Mucosa of descending colon (tissue), 3 donors: ENCODE results near the gene KMT5B. TPM values are rescaled to one million over a fixed set of nuclear protein-coding genes. Genes with fewer than 3 reads are reported as not detected.
A peak's percentile ranks its signal among the peaks of the same experiment; 100 is the strongest.

Source experiments
- ATAC-seq: fragments of 200-7000 bp; cut with Tn5 transposase; one replicate; pipeline ENCODE4 v1.9.1; 2020; ENCODE audit warnings: mild to moderate bottlenecking, moderate library complexity
- DNase-seq, 3 donors: peaks; one replicate each; pipeline ENCODE4 v3.0.0-alpha.2; 2020
- H3K36me3 ChIP-seq: fragments of 200-600 bp; one replicate; pipeline ENCODE4 v1.8.0; 2021; ENCODE audit warnings: low read depth, mild to moderate bottlenecking
- H3K4me1 ChIP-seq: fragments of 200-600 bp; one replicate; pipeline ENCODE4 v1.8.0; 2021; ENCODE audit warnings: low read depth, mild to moderate bottlenecking
- H3K4me3 ChIP-seq: fragments of 200-600 bp; one replicate; pipeline ENCODE4 v1.8.0; 2021; ENCODE audit warnings: mild to moderate bottlenecking
- H3K9me3 ChIP-seq: fragments of 200-600 bp; one replicate; pipeline ENCODE4 v1.8.0; 2021; ENCODE audit warnings: mild to moderate bottlenecking
- CTCF ChIP-seq: fragments of 200-600 bp; IDR thresholded peaks from one replicate; pipeline ENCODE4 v1.8.0; 2022; ENCODE audit warnings: antibody characterized with exemption, mild to moderate bottlenecking
- intact Hi-C, 2 donors: fragments of 100-400 bp; cut with DNase I in 1 of 2; cut with micrococcal nuclease in 1 of 2; formaldehyde crosslinking; loops; one replicate each; pipeline versions ENCODE4 v1.11.0 to v1.11.1; 2022; cut with DNase I, micrococcal nuclease
- total RNA-seq, 3 donors: library from RNA; stranded (reverse); fragmentation: NEBNext Ultra II Directional in 2 of 3; extraction: Animal tissue kit (Norgen Biotek cat#: 25700) in 2 of 3; gene quantifications; one replicate each; pipeline versions ENCODE4 v1.2.1 to v1.2.4, GENCODE V29; 2021 to 2023
- donor health status: DM: no; HTN: no; CAD: no; lungs with moderate emphysema.
- donor health status: DM: no; HTN: no; CAD: no.
- donor health status: DM: no; HTN: yes; CAD: no.

The KMT5B gene
- total RNA-seq, 3 donors from 2014 or later = 56.4 to 71.3 (median 65.1) TPM

- no peaks in the 10 kb centered on the region for H3K9me3 ChIP-seq
- no peaks in the 10 kb centered on the region for H3K36me3 ChIP-seq
- no peak overlapping the region for H3K4me3 ChIP-seq
- intact Hi-C loops = no loop called here
- ATAC-seq (no peak), DNase-seq (no peak)
- peaks cover 39% of the 10 kb centered on the region for H3K4me1 ChIP-seq
- TF ChIP-seq CTCF = no peak
These were observed 13.7 kb downstream of the KMT5B start for GRCh38 chr11:68199295-68199987.

DNA sequence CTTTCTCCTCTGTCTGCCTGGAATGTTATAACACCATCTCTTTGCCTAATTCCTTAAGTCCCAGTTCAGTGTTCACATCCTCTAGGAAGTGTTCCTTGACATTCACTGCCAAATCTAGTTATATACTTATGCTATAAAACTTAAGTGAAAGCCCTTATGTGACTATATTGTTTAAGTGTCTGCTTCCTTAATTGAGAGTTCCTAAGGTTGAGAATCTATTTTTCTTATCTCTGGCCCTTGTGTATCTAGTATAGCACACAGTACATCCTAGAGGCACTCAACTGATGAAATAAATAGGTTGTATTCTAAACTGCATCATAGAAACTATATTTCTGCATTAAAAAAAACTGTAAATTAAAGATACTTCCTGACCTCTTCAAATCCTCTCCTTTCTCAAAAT is 16.9 kb downstream of the KMT5B start:
- intact Hi-C loops = no loop called here
- ATAC-seq (peak; percentile 79), DNase-seq (no peak)
- no peak overlapping the region for H3K4me3 ChIP-seq
- no peaks in the 10 kb centered on the region for H3K9me3 ChIP-seq
- H3K36me3 ChIP-seq = no peaks in the 10 kb centered on the region
- TF ChIP-seq CTCF = no peak
- H3K4me1 ChIP-seq = peaks cover 35% of the 10 kb centered on the region

GRCh38 chr11:68194675-68195294 is 18.3 kb downstream of the KMT5B start:
- DNase-seq (no peak), ATAC-seq (no peak)
- H3K4me1 ChIP-seq = peaks cover 24% of the 10 kb centered on the region
- H3K4me3 ChIP-seq = no peak overlapping the region
- no peaks in the 10 kb centered on the region for H3K36me3 ChIP-seq
- intact Hi-C loops = no loop called here
- H3K9me3 ChIP-seq = no peaks in the 10 kb centered on the region
- no peak for TF ChIP-seq CTCF

DNA sequence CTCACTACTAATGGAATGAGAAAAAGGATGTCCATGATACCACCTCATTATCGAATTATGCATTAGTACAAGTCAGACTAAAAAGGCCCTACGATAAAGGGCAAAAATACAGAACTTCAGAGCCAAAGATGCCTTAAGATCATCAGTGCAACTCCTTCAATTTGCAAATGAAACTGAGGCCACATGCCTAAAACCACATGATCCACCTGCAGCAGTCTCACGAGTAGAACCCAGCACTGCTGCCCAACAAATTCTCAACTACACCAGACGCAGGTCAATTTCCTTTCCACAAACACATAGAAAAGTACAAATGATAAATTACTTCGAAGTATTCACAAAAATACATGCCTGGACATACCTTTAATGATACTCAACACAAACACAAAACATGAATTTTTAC is 20.1 kb downstream of the KMT5B start:
- no peak for TF ChIP-seq CTCF
- intact Hi-C loops = no loop called here
- peaks cover 19% of the 10 kb centered on the region for H3K4me1 ChIP-seq
- ATAC-seq (no peak), DNase-seq (no peak)
- no peak overlapping the region for H3K4me3 ChIP-seq
- no peaks in the 10 kb centered on the region for H3K9me3 ChIP-seq
- H3K36me3 ChIP-seq = no peaks in the 10 kb centered on the region

DNA sequence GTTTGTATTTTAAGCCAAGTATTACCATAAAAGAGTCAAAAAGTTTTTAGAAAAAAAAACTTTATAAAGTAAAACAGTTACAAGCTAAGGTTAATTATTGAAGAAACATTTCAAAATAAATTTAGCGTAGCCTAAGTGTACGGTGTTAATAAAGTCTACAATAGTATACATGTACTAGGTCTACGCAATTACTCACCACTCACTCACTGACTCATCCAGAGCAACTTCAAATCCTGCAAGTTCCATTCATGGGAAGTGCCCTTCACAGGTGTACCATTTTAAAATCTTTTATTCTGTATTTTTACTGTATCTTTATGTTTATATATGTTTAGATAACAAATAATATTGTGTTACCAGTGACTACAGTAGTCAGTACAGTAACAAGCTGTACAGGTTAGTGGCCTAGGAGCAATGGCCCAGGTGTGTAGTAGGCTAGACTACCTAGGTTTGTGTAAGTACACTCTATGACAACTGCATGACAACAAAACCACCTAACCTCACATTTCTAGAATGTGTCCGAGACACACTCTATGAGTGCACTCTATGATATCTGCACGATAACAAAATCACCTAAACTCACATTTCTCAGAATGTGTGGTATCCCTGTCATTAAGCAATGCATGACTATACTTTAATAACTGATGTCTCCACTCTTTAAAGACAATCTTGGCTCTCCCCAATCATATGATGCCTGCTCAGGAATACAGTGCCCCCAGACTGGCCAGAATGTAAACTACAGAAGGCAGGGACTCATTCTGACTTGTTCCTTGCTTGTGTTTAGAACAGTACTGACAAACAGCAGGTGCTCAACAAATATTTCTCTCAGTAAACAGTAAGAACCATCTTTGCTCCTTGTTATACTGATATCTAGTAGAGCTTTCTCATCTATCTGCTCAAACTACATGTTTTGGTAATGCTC is 21.2 kb downstream of the KMT5B start:
- intact Hi-C loops = no loop called here
- no peak overlapping the region for H3K4me3 ChIP-seq
- peaks cover 19% of the 10 kb centered on the region for H3K4me1 ChIP-seq
- no peaks in the 10 kb centered on the region for H3K36me3 ChIP-seq
- ATAC-seq = peak; percentile 74
- TF ChIP-seq CTCF = no peak
- no peak for DNase-seq
- no peaks in the 10 kb centered on the region for H3K9me3 ChIP-seq
